ENCODE data around the gene OPN3. TPM values are rescaled to one million over a fixed set of nuclear protein-coding genes. Genes with fewer than 3 reads are reported as not detected.

OPN3 gene
- total RNA-seq, 1 experiment from 2014 or later, result 10.0 TPM

DNA sequence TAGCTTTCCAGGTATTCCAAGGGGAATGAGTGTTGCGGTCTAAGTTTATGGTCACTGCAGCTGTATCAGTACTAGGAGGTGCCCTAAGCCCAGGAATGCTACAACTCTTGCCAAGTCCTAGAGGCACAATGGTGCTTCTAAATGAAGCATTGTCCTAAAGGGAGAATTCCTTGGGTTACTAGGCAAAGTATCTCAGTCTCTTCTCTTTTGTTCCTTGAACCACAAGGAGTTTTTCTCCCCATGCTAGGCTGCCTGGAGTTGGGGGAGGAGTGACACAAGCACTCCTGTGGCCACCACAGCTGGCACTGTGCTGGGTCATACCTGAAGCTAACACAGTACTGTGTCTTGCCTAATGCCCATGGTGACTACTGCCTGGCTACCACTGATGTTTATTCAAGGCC lies 57.2 kb downstream of the OPN3 start:
- Histone ChIP-seq H3K79me2 (ENCODE audit: insufficient read depth, low read length) (no peaks in the 10 kb centered on the region), H4K20me1 (ENCODE audit: control insufficient read depth, insufficient read depth, insufficient read length) (no peaks in the 10 kb centered on the region), H2BK20ac (ENCODE audit: low read depth, low read length, poor library complexity, severe bottlenecking) (no peak overlapping the region), H3K4me2 (ENCODE audit: insufficient read depth, insufficient read length, low read length) (no peak overlapping the region), H3K18ac (ENCODE audit: insufficient read length, low read depth, low read length) (no peak overlapping the region), H3K56ac (ENCODE audit: insufficient read length, low read depth, low read length) (no peak overlapping the region), H3K23me2 (ENCODE audit: insufficient read length, low read depth, low read length, poor library complexity, severe bottlenecking) (no peaks in the 10 kb centered on the region), H2BK120ac (ENCODE audit: low read depth, low read length, poor library complexity, severe bottlenecking) (no peak overlapping the region), H2BK15ac (ENCODE audit: low read depth, low read length) (no peak overlapping the region), H3K9me3 (ENCODE audit: control insufficient read depth, low read depth, low read length) (no peaks in the 10 kb centered on the region), H3K79me1 (ENCODE audit: insufficient read depth, low read depth, low read length, poor library complexity, severe bottlenecking) (no peaks in the 10 kb centered on the region), H4K91ac (ENCODE audit: insufficient read length, low read depth, low read length) (no peak overlapping the region), H2BK5ac (ENCODE audit: insufficient read length, low read length) (no peak overlapping the region), H4K5ac (ENCODE audit: insufficient read length, low read depth, low read length) (no peak overlapping the region), H3K9ac (ENCODE audit: extremely low read depth, insufficient read length, low read length) (no peak overlapping the region), H3K23ac (ENCODE audit: insufficient read length, low read depth, low read length) (no peak overlapping the region), H3K14ac (ENCODE audit: insufficient read depth, low read length) (no peak overlapping the region), H3T11ph (ENCODE audit: low read length) (no peak overlapping the region), H2AFZ (ENCODE audit: low read length) (no peak overlapping the region), H3K4me1 (ENCODE audit: insufficient read depth, low read length) (no peaks in the 10 kb centered on the region), H4K8ac (replicated peaks; ENCODE audit: insufficient read length, low read depth, low read length) (no peak overlapping the region), H3K27ac (ENCODE audit: insufficient read length, low read depth, low read length) (no peak overlapping the region), H3K27me3 (ENCODE audit: insufficient read depth, low read length) (no peaks in the 10 kb centered on the region), H2BK12ac (ENCODE audit: insufficient read length, low read depth, low read length) (no peak overlapping the region), H2AK5ac (ENCODE audit: insufficient read length, low read length) (no peak overlapping the region), H3K4ac (ENCODE audit: low read depth, low read length) (no peak overlapping the region)
- TF ChIP-seq, protein P1, sequence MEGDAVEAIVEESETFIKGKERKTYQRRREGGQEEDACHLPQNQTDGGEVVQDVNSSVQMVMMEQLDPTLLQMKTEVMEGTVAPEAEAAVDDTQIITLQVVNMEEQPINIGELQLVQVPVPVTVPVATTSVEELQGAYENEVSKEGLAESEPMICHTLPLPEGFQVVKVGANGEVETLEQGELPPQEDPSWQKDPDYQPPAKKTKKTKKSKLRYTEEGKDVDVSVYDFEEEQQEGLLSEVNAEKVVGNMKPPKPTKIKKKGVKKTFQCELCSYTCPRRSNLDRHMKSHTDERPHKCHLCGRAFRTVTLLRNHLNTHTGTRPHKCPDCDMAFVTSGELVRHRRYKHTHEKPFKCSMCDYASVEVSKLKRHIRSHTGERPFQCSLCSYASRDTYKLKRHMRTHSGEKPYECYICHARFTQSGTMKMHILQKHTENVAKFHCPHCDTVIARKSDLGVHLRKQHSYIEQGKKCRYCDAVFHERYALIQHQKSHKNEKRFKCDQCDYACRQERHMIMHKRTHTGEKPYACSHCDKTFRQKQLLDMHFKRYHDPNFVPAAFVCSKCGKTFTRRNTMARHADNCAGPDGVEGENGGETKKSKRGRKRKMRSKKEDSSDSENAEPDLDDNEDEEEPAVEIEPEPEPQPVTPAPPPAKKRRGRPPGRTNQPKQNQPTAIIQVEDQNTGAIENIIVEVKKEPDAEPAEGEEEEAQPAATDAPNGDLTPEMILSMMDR (conservative IDR thresholded peaks at IDR 0.05), result no peak
- WGBS (ENCODE audit: extremely low coverage, insufficient read length, low lambda C conversion rate), result no CpG with 5 or more reads among the region's 1 CpG
- DNase-seq, result no peak
- H3K27ac Mint-ChIP-seq, result no peak overlapping the region
- H3K36me3 Mint-ChIP-seq (ENCODE audit: insufficient read depth in 1 of 3, low read depth in 3 of 3), result no peaks in the 10 kb centered on the region
- no peaks in the 10 kb centered on the region for H3K9me3 Mint-ChIP-seq
- no peak overlapping the region for H3K4me3 Mint-ChIP-seq
- no peaks in the 10 kb centered on the region for H3K27me3 Mint-ChIP-seq (ENCODE audit: low read depth)
- H3K4me1 Mint-ChIP-seq, result no peaks in the 10 kb centered on the region

Measured in H9 (cell line).